Epidermal melanocyte (primary cell): ENCODE measurements around the gene PHEX.
A peak's percentile ranks its signal among the peaks of the same experiment; 100 is the strongest.

ENCODE experiments used
- DNase-seq: peaks from one replicate; pipeline ENCODE4 v3.0.0; 2011; ENCODE audit warnings: low spot score; ENCODE audit not compliant: insufficient read length

The PHEX gene

GRCh38 chrX:22032084-22032483, at the start of gene PHEX:
PHEX (plus strand) TSS chrX:22032325; CDS start chrX:22033006, 681 bp downstream.
- no peak for DNase-seq

DNA sequence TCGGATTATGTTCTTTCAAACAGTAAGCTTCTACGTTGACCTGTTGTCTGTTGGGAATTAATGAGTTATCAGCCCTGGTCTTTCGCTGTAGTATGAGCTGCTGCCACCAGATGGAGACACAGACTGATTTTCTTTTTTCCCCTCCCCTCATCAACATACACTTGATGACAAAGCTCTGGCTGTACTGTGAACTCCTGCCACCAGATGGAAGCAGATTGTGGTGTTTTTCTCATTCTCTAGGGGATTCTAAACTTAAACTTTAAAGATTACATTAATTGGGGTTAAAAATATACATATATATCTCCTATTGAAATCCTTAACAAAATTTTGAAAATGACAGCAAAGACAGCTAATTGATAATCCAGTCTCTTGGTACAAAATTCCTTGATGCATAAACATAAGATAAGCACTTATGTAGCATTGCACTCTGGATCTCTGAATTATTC, 46.8 kb upstream of the PHEX start:
- DNase-seq: peak; percentile 56

DNA sequence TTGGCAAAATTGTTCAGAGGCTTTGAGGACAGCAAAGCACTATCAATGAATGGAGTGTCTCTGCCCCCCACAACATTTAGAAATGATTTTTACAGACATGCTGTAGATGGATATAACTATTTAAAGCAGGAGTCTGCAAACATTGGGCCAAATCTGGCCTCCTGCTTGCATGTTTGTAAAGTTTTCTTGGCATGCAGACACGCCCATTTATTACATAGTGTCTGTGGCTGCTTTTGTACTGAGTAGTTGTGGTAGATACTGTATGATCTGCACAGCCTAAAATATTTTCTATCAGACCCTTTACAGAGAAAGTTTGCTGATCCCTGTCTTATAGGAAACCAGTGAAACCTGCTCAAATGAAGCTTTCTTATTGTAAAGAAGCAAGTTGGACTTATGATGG, 45.5 kb upstream of the PHEX start:
- DNase-seq: no peak

GRCh38 chrX:21989384-21989783, 42.7 kb upstream of the PHEX start:
- no peak for DNase-seq

GRCh38 chrX:21990832-21991231, 41.3 kb upstream of the PHEX start:
- no peak for DNase-seq

DNA sequence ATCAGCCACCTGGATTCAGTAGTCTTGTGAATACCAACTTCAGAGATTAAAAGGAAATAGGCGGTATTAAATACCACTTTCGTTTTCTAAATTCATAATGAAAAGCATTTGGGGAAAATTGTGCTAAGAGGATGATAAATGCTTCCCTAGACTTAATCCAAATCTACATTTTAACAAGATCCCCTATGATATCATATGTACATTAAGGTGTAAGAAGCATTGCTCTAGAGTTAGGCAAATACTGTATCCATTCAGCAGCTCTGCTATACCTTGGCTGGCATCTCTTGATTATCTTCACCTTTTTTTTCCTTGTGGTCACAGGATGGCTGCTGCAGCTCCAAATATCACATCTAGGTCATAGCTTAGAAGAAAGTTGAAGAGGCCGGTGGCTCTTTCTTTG, 40.6 kb upstream of the PHEX start:
- DNase-seq: no peak

GRCh38 chrX:21993265-21993664, 38.9 kb upstream of the PHEX start:
- no peak for DNase-seq

- peak; percentile 37 for DNase-seq
These were observed 35.2 kb upstream of the PHEX start for GRCh38 chrX:21996872-21997455.

DNA sequence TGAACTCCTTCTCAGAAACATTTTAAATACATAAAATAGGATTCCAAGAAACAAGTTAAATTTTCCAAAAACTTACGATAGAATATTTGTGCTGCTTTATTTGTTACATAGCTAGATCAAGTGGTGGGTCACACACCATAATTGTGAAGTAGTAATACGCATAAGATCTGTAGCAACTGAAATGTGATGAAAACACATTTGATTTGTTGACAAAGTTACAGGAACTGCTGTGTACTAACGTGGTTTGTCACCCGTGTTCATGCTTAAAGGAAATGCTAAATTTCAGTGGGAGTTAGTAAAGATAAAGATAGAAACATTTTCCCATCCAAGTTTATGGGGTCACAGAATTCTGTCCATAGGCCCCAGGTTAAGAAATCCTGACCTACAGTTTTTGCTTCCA, 34.1 kb upstream of the PHEX start:
- DNase-seq: no peak

- no peak for DNase-seq
These were observed 27.3 kb upstream of the PHEX start for GRCh38 chrX:22004866-22005265.

DNA sequence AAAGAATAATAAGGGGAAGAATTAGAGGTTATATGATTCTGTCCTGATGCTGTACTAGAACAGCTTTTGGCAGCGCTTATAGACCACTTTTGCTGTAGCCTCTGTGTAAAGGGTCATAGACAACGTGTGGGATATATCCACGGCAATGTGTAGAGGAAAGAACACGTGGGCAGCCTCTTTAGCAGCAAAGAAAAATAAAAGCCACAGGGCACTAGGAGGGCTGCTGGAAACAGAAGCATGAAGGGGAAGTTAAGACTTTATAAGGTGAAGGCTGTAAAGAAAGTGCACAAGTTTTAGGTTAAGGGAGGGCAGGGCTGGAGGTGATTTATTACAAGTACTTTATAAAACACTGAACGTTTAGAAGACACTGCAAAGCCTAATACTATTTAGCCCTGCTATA, 20.1 kb upstream of the PHEX start:
- no peak for DNase-seq

- DNase-seq: no peak
These were observed 19.2 kb upstream of the PHEX start for GRCh38 chrX:22012931-22013330.

- DNase-seq: no peak
These were observed 16.9 kb upstream of the PHEX start for GRCh38 chrX:22015139-22015750.

DNA sequence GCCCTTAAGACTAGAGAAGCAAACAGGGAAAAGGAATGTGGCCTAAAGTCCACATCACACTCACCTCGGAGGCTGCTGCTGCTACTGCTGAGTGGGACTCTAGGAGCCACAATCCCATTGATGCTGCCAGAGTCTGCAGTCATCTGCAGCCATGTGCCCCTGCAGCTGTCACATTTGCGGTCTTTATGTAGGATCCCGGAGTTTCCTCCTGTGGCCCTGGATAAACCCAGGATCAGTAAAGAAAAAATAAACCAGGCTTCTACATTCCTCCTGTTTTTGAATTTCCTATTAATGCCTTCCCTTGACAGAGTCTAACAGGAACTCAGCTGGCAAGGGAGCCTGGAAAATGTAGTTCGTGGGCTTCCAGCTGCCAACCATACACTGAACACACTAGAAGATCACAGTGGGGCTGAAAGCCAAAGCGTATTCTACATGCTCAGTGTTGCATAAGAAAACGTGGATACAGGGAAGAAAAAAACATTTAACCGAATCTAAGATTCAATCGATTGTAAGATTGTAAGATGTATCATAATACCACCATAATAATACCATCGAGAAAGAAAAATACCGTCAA, 10.3 kb upstream of the PHEX start:
- no peak for DNase-seq

- no peak for DNase-seq
These were observed 7.5 kb upstream of the PHEX start for GRCh38 chrX:22024577-22024976.

- no peak for DNase-seq
These were observed 6.4 kb upstream of the PHEX start for GRCh38 chrX:22025751-22026150.

DNA sequence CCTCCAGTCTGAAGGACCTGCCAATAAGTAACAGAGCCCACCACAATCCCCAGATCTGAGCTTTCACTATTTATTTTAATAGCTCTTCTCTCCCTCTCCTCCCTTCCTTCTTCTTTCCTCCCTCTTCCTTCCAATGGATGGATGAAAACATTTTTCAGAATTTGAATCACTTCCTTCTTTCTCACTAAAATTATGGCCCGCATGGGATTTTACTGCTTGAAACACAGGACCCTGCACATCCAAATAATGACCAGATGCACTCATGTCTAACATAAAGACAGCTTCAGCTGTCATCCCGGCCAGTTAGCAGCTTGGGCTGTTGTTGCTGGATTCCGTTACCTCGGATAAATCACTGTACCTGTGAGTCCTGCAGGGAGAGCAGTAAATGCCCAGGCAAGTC, 5.4 kb upstream of the PHEX start:
- no peak for DNase-seq

DNA sequence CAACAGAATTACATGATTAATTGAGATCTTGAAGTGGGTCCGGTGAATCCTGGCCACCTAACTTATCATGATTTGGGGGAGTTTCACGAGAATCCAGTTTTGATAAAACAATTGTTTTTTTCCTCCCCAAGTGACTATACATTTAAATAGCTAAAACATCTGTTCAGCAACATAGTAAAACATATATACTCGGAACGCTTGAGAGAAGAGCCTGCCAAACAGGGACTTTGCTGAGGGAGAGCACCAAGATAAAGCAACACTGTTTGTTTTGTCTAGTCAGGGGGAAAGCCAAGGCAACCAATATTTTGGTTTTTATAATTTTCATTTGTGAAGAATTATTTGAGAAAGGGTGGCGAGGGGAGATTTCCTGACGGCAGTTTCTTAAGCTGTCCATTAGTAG, 381 bp downstream of the PHEX start:
- DNase-seq: no peak

DNA sequence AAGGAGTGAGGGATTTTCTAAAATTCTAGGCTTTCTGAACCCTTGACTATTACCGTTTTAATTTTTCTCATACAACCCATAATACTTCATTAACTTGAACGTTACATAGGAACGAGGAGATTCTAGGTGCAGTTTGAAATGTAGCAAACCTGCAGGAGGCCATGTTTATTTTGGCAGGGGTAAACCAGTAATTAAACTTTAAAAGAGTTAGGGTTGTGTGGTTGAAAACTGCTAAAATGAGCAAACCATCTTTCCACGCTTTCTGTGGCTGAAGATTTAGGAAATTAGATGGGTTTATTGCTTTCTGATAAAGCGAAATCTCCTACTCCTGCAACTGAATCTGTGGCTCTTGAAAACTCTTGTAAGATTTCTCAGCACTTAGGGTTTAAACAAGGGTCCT, 1.7 kb downstream of the PHEX start:
- DNase-seq: no peak

DNA sequence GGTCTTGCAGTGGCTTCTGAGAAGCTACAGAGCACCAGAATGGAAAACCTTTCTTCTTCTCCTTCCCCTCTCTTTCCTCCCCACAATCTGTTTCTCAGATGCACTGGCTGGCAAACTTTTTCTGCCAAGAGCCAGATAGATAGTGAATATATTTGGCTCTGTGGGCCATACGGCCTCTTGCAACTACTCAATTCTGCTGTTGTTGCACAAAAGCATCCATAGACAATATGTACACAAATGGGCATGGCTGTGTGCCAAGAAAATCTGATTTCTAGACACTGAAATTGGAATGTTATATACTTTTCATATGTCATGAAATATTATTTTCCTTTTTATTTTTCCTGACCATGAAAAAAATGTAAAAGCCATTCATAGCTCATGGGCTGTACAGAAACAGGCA, 3.1 kb downstream of the PHEX start:
- no peak for DNase-seq

GRCh38 chrX:22037225-22037624, 5.1 kb downstream of the PHEX start:
- DNase-seq: no peak

GRCh38 chrX:22037911-22038537, 5.9 kb downstream of the PHEX start:
- DNase-seq: no peak

DNA sequence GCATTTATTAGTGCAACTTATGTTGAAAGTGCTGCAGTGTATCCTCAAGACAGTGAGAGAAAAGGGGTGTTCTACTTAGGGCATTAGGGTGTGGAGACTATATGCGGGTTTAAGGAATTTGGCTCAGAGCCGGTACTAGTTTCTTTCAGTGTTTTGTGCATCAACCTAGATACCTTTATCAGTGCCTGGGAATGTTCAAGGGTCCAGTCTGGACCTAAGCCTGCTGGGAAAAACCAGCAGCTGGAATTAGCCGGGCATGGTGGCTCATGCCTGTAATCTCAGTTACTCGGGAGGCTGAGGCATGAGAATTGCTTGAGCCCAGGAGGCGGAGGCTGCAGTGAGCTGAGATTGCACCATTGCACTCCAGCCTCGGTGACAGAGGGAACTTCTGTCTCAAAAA, 7.4 kb downstream of the PHEX start:
- DNase-seq: no peak
